ENCODE data around the gene ITFG1. TPM values are rescaled to one million over a fixed set of nuclear protein-coding genes. Genes with fewer than 3 reads are reported as not detected.
"Not testable (repeated sequence)": the region's sequence is repeated elsewhere in the genome, so short reads cannot be mapped to it uniquely, and the experiment has no call there.

The ITFG1 gene
- polyA plus RNA-seq, 5 donors = 58.7 to 88.6 (median 79.1) TPM

- no peak for DNase-seq
These were observed 28.9 kb downstream of the ITFG1 start for GRCh38 chr16:47431960-47432359.

DNA sequence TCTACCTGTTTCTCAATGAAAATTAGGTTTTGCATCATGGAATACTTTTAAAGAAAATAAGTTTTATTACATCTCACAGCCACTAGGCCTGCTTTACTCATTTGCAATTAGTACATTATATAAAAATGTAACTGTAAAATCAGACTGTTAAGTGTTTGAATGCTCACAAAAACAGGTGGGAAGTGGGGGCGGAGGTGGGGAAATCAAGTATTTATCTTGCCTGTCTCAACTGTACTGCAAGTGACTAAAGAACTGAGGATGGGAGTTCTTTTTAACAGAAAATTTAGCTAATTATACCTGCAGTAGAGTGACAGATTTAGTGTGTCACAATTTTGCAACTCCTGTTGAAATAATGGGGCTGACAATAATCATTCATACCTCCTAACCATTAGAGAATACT is 34.1 kb downstream of the ITFG1 start:
- no peak for DNase-seq

GRCh38 chr16:47424846-47425245 is 36.0 kb downstream of the ITFG1 start:
- no peak for DNase-seq

- no peak for DNase-seq
These were observed 44.0 kb downstream of the ITFG1 start for GRCh38 chr16:47416869-47417268.

GRCh38 chr16:47413041-47413440 is 47.8 kb downstream of the ITFG1 start:
- no peak for DNase-seq

DNA sequence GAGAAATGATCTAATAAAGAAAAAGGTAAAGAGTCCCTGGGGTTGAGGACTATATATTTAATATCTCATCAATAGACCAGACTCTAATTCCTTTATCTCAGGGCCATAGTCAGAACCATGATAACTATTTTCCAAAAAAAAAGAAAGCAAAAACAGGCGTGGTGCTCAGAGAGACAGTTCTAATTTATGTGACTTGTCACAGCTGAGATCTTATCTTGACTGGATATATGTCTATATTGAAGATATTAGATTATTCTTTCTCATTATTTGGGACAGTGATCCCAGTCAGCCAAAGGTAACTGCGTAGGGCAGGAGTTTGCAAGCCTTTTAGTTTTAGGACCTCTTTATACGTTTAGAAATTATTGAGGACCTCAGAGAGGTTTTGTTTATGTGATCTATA is 52.4 kb downstream of the ITFG1 start:
- no peak for DNase-seq

- no peak for DNase-seq
These were observed 64.9 kb downstream of the ITFG1 start for GRCh38 chr16:47395733-47396498.

- no peak for DNase-seq
These were observed 68.8 kb downstream of the ITFG1 start for GRCh38 chr16:47392081-47392480.

DNA sequence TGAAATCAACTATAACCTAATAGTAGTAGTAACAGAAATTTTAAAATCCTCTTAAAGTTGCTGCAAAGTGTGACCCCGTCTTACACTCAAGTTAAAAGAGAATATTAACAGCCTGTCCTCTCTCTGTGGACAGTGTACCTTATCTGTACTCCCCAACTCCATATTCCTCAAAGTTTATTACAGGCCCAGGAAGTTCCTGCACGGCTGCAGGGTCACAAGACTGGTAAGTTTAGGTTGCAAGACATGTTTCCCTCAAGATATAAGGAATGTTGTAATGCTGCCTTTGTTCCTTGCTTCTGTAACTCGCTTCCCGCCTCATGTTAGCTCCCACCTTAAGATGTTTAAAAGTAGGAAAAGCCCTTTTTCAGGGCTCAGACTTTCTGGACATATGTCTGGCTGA is 72.2 kb downstream of the ITFG1 start:
- no peak for DNase-seq

DNA sequence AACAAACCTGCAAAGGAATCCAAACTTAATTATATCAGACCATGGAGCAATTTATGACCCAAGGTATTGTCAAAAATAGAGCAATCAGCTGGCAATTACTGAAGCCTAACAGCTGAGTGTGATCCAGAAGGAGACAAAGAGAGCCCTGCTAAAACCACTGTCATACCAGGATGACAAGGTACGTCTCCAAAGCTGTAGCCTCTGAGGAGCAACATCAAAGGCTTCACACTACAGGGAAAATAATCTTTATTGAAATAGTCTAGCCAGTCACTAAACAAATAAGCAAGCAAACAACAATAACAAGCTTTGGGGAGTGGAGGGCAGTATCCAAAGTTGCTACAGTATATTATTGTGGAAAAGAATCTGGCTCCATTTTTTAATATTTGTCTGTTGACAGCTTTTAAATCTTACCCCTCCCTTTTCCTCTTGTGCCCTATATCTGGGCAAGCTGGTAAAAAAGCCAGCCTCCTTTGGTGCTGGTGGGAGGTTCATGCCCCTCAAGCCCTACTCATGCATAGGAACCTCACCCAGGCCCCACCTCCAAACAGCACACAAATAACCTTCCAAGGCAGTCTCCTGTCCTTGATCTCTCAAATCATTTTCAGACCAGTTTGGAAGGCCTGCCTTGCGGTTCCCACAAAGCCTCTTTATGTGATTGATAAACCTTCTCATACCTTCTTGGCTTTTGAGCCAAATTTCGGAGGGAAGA is 73.7 kb downstream of the ITFG1 start:
- DNase-seq = no peak

DNA sequence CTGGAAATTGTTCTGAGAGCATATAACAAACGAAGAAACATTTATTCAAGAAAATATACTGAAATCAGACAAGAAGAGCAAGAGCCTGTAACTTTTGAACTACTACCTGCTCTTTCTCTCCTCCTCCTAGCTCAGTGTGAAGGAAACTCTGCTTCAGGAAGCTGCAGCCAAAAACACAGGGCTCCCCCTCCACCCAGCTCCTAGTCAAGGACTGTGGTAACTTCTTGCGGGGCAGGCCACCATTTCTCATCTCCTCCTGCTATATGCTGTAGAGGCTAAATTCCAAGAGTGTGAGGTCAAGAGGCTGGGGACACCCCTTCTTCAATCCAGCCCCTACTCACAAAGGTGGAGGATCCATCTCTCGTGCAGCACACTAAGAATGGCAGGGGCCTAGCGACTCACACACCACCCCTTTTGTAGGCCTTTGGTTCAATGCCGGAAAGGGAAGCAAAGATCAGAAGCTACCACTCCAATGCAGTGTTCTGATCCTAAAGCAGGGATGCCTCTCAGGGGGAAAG is 74.6 kb downstream of the ITFG1 start:
- no peak for DNase-seq

GRCh38 chr16:47382362-47382761 is 78.5 kb downstream of the ITFG1 start:
- no peak for DNase-seq

- DNase-seq = no peak
These were observed 83.7 kb downstream of the ITFG1 start for GRCh38 chr16:47377154-47377553.

- no peak for DNase-seq
These were observed 85.4 kb downstream of the ITFG1 start for GRCh38 chr16:47375423-47375822.

GRCh38 chr16:47374629-47375028 is 86.2 kb downstream of the ITFG1 start:
- no peak for DNase-seq

- DNase-seq = no peak
These were observed 89.4 kb downstream of the ITFG1 start for GRCh38 chr16:47371271-47372014.

DNA sequence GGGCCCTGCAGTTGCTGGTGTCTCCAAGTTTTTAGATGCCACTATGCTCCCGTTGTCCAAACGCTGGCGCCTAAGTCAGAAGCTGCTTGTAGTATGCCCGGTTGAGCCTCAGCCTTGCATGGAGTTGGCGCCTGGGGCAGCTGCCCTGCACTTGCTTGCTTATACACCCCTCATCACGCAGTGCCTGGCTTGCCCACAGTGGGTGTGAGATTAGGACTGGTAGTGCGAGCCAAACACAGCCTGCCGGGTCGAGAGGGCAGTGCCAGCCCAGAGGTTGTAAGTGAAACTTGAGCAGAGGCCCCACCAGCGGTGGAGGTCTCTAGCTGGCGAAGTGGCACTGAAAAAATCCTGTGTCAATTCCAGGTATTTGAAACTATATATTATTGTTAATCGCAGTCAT is 90.3 kb downstream of the ITFG1 start:
- no peak for DNase-seq

DNA sequence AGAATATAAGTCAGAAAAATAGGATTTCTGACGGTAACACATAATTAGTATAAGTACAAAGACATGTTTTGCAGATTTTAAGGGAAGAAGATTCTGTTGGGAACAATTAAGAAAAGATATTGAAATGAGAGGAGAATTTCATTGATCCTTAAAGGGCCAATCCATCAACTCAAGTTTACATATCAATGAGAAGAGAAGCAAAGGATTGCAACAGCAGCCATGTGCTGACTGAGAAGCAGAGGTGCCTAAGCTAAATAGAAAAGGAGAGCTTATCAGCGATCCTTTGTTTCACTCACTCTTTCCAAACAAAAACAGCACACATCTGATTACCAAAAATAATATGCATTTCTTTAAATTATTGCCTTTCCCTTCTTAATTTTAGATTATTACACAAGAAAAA is 94.6 kb downstream of the ITFG1 start:
- DNase-seq = no peak

DNA sequence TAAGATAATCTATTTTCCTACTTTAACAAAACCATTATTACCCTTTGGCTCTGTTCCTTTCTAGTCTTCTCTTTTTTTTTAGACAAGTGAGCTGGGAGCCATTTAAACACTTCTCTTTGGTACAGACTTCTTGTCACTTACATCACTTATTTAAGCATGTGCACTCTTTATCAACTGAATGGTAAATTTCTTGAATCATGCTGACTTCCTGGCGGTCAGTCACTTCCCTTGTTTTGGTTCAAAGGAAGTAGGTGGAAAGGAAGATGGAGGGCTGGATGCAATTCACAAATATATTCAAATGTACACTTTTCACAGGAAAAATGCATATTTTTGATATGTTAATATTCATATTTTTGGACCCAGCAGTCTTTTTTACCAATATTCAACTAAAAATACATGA is 97.1 kb downstream of the ITFG1 start:
- DNase-seq = no peak

DNA sequence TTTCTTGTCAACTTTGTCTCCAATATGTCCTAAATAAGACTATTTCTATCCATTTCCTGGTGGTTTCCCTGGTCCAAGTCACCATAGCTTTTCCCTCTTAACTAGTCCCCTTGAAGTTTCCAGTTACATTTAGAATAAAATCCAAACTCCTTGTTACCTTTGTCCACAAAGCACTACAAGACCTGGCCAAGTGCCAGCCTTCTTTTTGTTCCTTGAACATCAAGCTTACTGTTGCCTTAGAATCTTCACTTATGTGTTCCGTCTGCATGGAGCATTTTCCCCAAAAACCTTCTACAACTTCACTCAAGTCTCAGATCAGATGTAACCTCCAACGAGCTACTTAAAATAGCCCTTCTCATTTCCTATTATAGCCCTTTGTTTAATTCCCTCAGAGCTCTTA is 101.4 kb downstream of the ITFG1 start:
- DNase-seq = no peak

- no peak for DNase-seq
These were observed 102.0 kb downstream of the ITFG1 start for GRCh38 chr16:47358816-47359215.

GRCh38 chr16:47349029-47349428 is 111.8 kb downstream of the ITFG1 start:
- not testable (repeated sequence) for DNase-seq
